ENCODE data around the gene TMEM222. TPM values are rescaled to one million over a fixed set of nuclear protein-coding genes. Genes with fewer than 3 reads are reported as not detected.
A peak's percentile ranks its signal among the peaks of the same experiment; 100 is the strongest.

TMEM222 gene
- total and polyA plus RNA-seq, 5 donors from 2014 or later, result 26.3 to 71.2 (median 64.3) TPM

DNA sequence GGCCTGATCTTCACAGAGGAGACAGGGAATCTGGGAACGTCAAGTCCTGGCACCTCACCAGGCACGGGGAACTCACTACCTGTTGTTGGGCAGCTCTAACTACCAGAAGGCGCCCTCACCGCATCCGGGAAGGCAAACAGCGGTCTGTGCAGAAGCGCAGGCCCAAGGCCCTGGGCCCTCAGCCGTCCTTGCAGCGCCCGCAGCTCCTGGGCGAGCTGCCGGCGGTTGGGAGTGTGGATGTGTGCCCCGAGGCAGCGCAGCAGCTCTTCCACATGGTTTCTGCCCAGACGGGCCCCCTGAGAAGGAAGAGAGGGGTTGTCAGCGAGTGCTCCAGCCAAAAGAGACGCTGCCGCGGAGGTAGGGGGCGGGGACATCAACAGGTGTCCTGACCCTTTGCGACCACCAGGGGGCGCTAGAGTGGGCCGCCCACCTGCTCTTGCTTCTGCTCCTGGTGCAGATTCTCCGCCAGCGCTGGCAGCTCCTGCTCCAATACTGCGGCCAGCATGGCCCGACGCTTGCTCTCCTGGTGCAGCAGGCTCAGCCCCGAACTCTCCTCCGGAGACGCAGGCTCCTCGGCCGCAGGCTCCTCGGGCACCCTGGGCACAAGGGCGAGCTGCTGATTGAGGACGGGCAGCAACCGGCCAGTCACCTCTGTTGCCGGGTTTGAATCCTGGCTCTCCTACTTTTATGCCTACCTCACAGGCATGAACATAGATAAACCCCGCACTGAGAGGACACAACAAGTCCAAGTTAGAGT is 35.5 kb downstream of the TMEM222 start:
- Histone ChIP-seq H3K27ac (ENCODE audit: insufficient read depth, low read length, poor library complexity, severe bottlenecking) (peak overlapping the region; percentile 65), H3K27me3 (ENCODE audit: control insufficient read depth, insufficient read depth, low read length) (no peaks in the 10 kb centered on the region), H3K4me1 (ENCODE audit: control insufficient read depth, insufficient read depth, low read length, poor library complexity, severe bottlenecking) (peaks cover 45% of the 10 kb centered on the region), H3K36me3 (ENCODE audit: control insufficient read depth, insufficient read depth, low read length) (no peaks in the 10 kb centered on the region), H3K4me3 (ENCODE audit: low read depth, low read length) (peak overlapping the region; percentile 37), H3K9me3 (ENCODE audit: control insufficient read depth in 2 of 2, low read length in 2 of 2) (no peaks in the 10 kb centered on the region)
- Mint-ChIP-seq H3K27me3 (peaks cover 4% of the 10 kb centered on the region), H3K4me1 (peaks cover 0 to 66% (median 26%) of the 10 kb centered on the region in 4 donors), H3K27ac (peak overlapping the region; percentile 56 to 83 (median 75)), H3K36me3 (peaks cover 3% of the 10 kb centered on the region), H3K9me3 (no peaks in the 10 kb centered on the region), H3K4me3 (peak overlapping the region; percentile 79 to 89 (median 83))
- ATAC-seq (ENCODE audit: low read depth in 2 of 2), result peak; percentile 73 to 81
- peak; percentile 72 to 87 (median 84) for DNase-seq

DNA sequence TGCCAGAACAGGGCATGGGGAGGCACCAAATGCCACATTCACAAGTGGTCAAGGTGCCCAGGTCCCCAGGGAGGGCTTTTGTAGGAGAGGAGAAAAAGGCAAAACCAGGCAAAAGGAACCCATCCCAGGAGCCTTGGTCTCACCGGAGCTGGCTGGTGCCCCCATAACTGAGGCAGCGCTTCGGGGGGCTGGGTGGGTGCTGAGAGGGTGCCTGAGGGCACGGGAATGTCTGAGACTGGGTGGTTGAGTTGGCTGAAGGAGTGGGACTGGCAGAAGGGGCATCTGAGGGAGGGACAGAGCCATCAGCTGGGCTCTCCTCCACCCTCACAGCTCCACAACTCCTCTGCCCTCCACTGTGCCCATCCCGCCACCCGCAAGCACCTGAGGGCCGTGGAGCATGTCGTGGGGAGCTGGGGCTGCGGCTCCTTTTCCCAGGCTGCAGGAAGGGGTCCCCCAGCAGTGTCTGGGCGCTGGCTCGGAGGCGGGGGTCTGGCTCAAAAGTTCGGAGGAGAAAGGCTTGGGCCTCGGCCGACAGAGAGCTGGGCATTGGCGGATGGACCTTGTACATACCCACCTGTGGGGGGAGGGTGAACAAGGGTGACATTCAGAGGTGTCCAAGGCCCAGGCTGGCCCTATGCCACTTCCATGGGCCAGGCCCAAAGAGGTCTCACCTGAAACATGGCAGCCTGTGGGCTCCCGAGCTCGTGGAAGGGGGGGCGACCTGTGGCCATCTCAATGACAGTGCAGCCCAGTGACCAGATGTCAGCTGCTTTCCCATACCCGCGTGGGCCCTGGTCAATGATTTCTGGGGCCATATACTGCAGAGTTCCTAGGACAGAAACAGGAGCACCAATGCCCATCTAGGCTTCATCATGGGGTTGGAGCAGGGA is 36.3 kb downstream of the TMEM222 start:
- peaks cover 0 to 69% (median 26%) of the 10 kb centered on the region in 4 donors for H3K4me1 Mint-ChIP-seq
- H3K4me3 ChIP-seq (ENCODE audit: low read depth, low read length), result no peak overlapping the region
- DNase-seq, result no peak
- H3K27ac Mint-ChIP-seq, result peak overlapping the region in 2 of 3 donors; percentile 60 to 61
- no peaks in the 10 kb centered on the region for H3K27me3 ChIP-seq (ENCODE audit: control insufficient read depth, insufficient read depth, low read length)
- H3K27ac ChIP-seq (ENCODE audit: insufficient read depth, low read length, poor library complexity, severe bottlenecking), result no peak overlapping the region
- H3K4me3 Mint-ChIP-seq, result peak overlapping the region; percentile 79 to 91 (median 84)
- H3K9me3 Mint-ChIP-seq, result no peaks in the 10 kb centered on the region
- no peak for ATAC-seq (ENCODE audit: low read depth in 2 of 2)
- H3K4me1 ChIP-seq (ENCODE audit: control insufficient read depth, insufficient read depth, low read length, poor library complexity, severe bottlenecking), result peaks cover 45% of the 10 kb centered on the region
- H3K36me3 Mint-ChIP-seq, result peaks cover 3% of the 10 kb centered on the region
- H3K27me3 Mint-ChIP-seq, result peaks cover 4% of the 10 kb centered on the region
- no peaks in the 10 kb centered on the region for H3K36me3 ChIP-seq (ENCODE audit: control insufficient read depth, insufficient read depth, low read length)
- H3K9me3 ChIP-seq (ENCODE audit: control insufficient read depth in 2 of 2, low read length in 2 of 2), result no peaks in the 10 kb centered on the region

DNA sequence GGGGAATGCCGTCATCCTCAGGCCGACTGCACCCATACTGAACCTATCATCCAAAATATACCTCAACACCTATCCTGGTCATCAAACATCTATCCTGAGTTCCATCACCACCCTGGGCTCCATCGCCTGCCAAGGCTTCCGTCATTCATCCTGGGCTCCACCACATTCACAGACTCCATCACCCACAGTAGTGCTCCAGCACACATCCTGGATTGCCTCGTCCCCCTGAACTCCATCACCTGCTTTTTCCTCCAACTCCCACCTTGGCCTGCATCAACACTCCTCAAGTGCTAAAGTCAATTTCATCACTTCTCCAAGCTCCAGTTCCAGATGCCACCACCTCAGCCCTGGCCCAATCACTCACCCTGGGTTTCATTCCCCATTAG is 37.0 kb downstream of the TMEM222 start:
- Mint-ChIP-seq H3K27ac (peak overlapping the region in 2 of 3 donors; percentile 60 to 61), H3K9me3 (no peaks in the 10 kb centered on the region), H3K4me1 (peaks cover 0 to 66% (median 25%) of the 10 kb centered on the region in 4 donors), H3K4me3 (peak overlapping the region in 3 of 4 donors; percentile 39 to 91 (median 78)), H3K27me3 (peaks cover 4% of the 10 kb centered on the region), H3K36me3 (no peaks in the 10 kb centered on the region)
- Histone ChIP-seq H3K9me3 (ENCODE audit: control insufficient read depth in 2 of 2, low read length in 2 of 2) (no peaks in the 10 kb centered on the region), H3K27me3 (ENCODE audit: control insufficient read depth, insufficient read depth, low read length) (no peaks in the 10 kb centered on the region), H3K4me3 (ENCODE audit: low read depth, low read length) (no peak overlapping the region), H3K4me1 (ENCODE audit: control insufficient read depth, insufficient read depth, low read length, poor library complexity, severe bottlenecking) (peaks cover 45% of the 10 kb centered on the region), H3K36me3 (ENCODE audit: control insufficient read depth, insufficient read depth, low read length) (no peaks in the 10 kb centered on the region), H3K27ac (ENCODE audit: insufficient read depth, low read length, poor library complexity, severe bottlenecking) (no peak overlapping the region)
- ATAC-seq (ENCODE audit: low read depth in 2 of 2) (no peak), DNase-seq (no peak)

DNA sequence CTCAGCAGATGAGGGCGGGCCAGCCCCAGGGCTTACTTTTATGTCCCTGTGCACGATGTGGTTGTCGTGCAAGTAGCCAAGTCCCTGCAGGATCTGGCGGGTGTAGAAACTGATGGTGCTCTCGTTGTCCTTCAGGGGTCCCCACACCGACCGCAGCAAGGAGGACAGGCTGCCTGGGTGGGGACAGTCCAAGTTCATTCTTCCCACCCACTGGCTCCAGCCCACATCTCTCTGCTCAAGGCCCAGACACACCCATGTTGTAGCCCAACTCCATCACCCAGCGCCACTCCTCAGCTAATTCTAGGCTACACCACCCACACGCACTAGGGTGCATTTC is 37.8 kb downstream of the TMEM222 start:
- Mint-ChIP-seq H3K36me3 (no peaks in the 10 kb centered on the region), H3K4me1 (peaks cover 0 to 70% (median 25%) of the 10 kb centered on the region in 4 donors), H3K4me3 (peak overlapping the region; percentile 59 to 91 (median 82)), H3K27me3 (peaks cover 4% of the 10 kb centered on the region), H3K27ac (peak overlapping the region in 2 of 3 donors; percentile 61 to 96), H3K9me3 (no peaks in the 10 kb centered on the region)
- Histone ChIP-seq H3K9me3 (ENCODE audit: control insufficient read depth in 2 of 2, low read length in 2 of 2) (no peaks in the 10 kb centered on the region), H3K27me3 (ENCODE audit: control insufficient read depth, insufficient read depth, low read length) (no peaks in the 10 kb centered on the region), H3K27ac (ENCODE audit: insufficient read depth, low read length, poor library complexity, severe bottlenecking) (no peak overlapping the region), H3K4me1 (ENCODE audit: control insufficient read depth, insufficient read depth, low read length, poor library complexity, severe bottlenecking) (peaks cover 47% of the 10 kb centered on the region), H3K4me3 (ENCODE audit: low read depth, low read length) (peak overlapping the region; percentile 61), H3K36me3 (ENCODE audit: control insufficient read depth, insufficient read depth, low read length) (no peaks in the 10 kb centered on the region)
- no peak for ATAC-seq (ENCODE audit: low read depth in 2 of 2)
- no peak for DNase-seq

DNA sequence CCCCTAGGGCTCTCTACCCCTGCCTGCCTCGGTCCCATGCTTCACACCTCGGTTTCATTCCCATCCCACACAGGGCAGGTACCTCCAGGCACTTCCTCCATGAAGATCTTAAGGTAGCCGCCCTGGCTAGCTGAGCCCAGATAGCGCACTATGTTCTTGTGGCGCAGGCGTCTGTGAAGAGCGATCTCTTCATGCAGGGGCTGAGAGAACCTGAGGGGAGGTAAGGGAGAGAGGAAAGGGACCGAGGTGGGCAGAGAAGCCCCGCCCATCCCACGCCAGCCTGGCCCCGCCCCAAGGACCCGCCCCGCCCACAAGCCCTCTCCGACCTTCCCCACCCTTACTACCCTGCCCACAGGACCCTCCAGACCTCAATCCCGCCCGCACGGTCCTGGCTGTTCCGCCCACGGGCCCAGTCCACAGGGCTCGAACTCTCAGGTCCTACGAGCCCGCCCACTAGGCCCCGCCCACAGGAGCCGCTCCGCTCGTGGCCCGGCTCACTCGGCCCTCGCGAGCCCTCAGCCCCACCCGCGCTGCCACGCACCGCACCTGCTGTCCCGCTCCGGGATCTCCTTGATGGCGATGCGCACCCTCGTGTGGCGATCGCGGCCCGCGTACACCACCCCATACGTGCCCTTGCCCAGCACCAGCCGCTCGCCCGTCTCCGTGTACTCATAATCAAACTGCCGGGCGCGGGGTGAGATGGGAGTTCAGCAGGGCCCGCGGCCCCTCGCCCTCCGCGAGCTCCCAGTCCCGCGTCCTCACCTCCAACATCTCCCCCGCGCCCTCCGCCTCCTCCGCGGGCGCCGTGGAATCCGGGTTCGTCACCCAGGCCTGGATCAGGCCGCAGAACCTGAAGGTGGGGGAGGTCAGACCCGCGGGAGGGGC is 38.4 kb downstream of the TMEM222 start:
- Mint-ChIP-seq H3K27me3 (peaks cover 4% of the 10 kb centered on the region), H3K27ac (peak overlapping the region; percentile 61 to 96 (median 87)), H3K4me3 (peak overlapping the region; percentile 73 to 91 (median 82)), H3K9me3 (no peaks in the 10 kb centered on the region), H3K4me1 (peaks cover 0 to 73% (median 25%) of the 10 kb centered on the region in 4 donors), H3K36me3 (no peaks in the 10 kb centered on the region)
- ATAC-seq (ENCODE audit: low read depth in 2 of 2) (peak in 1 of 2 donors; percentile 7), DNase-seq (peak; percentile 36 to 73 (median 37))
- peak overlapping the region; percentile 21 for H3K27ac ChIP-seq (ENCODE audit: insufficient read depth, low read length, poor library complexity, severe bottlenecking)
- H3K4me1 ChIP-seq (ENCODE audit: control insufficient read depth, insufficient read depth, low read length, poor library complexity, severe bottlenecking), result peaks cover 51% of the 10 kb centered on the region
- peak overlapping the region; percentile 61 for H3K4me3 ChIP-seq (ENCODE audit: low read depth, low read length)
- no peaks in the 10 kb centered on the region for H3K27me3 ChIP-seq (ENCODE audit: control insufficient read depth, insufficient read depth, low read length)
- no peaks in the 10 kb centered on the region for H3K36me3 ChIP-seq (ENCODE audit: control insufficient read depth, insufficient read depth, low read length)
- H3K9me3 ChIP-seq (ENCODE audit: control insufficient read depth in 2 of 2, low read length in 2 of 2), result no peaks in the 10 kb centered on the region

DNA sequence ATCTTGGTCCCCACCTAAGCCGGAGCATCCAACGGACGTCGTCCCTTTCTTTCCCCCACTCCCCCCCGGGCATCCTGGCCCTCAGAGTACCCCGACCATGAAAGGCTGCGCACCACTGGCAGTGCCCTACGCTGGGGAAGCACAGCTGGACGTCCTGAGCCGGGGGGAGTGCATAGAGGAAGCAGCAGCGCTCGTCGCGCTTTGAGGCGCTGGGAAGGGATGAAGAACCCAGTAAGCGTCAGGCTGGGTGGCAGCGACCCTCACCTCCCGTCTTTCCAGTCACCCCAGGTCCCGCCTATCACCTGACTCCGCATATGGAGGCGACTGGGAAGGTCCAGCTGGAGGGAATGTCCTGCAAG is 39.1 kb downstream of the TMEM222 start:
- peak overlapping the region in 1 of 3 donors; percentile 83 for H3K27ac Mint-ChIP-seq
- DNase-seq (no peak), ATAC-seq (ENCODE audit: low read depth in 2 of 2) (no peak)
- H3K4me3 ChIP-seq (ENCODE audit: low read depth, low read length), result no peak overlapping the region
- H3K27me3 ChIP-seq (ENCODE audit: control insufficient read depth, insufficient read depth, low read length), result no peaks in the 10 kb centered on the region
- no peaks in the 10 kb centered on the region for H3K36me3 Mint-ChIP-seq
- peaks cover 0 to 73% (median 21%) of the 10 kb centered on the region in 4 donors for H3K4me1 Mint-ChIP-seq
- no peaks in the 10 kb centered on the region for H3K9me3 ChIP-seq (ENCODE audit: control insufficient read depth in 2 of 2, low read length in 2 of 2)
- no peak overlapping the region for H3K27ac ChIP-seq (ENCODE audit: insufficient read depth, low read length, poor library complexity, severe bottlenecking)
- peak overlapping the region; percentile 73 to 91 (median 79) for H3K4me3 Mint-ChIP-seq
- H3K36me3 ChIP-seq (ENCODE audit: control insufficient read depth, insufficient read depth, low read length), result no peaks in the 10 kb centered on the region
- no peaks in the 10 kb centered on the region for H3K9me3 Mint-ChIP-seq
- H3K4me1 ChIP-seq (ENCODE audit: control insufficient read depth, insufficient read depth, low read length, poor library complexity, severe bottlenecking), result peaks cover 51% of the 10 kb centered on the region
- H3K27me3 Mint-ChIP-seq, result peaks cover 4% of the 10 kb centered on the region

DNA sequence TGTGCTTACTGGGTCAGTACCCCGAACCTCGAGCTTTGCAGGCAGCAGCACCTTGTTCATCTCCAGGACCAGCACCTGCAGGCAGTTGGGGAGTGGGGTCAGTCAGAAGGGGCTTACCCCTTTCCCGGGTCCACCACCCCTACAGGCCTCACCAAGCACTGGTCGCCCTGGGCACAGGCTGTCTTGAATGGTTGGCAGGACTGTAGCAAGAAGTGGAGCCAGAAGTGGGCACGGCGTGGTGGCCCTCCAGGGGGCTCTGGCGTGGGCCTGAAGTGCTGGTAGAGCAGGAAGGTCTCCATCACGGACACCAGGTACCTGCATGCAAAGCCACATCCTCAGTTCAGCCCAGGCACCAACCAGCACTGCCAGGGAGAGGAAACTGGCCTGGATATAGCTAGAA is 39.6 kb downstream of the TMEM222 start:
- H3K9me3 ChIP-seq (ENCODE audit: control insufficient read depth in 2 of 2, low read length in 2 of 2), result no peaks in the 10 kb centered on the region
- no peak for DNase-seq
- H3K9me3 Mint-ChIP-seq, result no peaks in the 10 kb centered on the region
- H3K36me3 Mint-ChIP-seq, result no peaks in the 10 kb centered on the region
- peak overlapping the region in 1 of 3 donors; percentile 83 for H3K27ac Mint-ChIP-seq
- H3K36me3 ChIP-seq (ENCODE audit: control insufficient read depth, insufficient read depth, low read length), result no peaks in the 10 kb centered on the region
- no peaks in the 10 kb centered on the region for H3K27me3 ChIP-seq (ENCODE audit: control insufficient read depth, insufficient read depth, low read length)
- no peak for ATAC-seq (ENCODE audit: low read depth in 2 of 2)
- peaks cover 47% of the 10 kb centered on the region for H3K4me1 ChIP-seq (ENCODE audit: control insufficient read depth, insufficient read depth, low read length, poor library complexity, severe bottlenecking)
- H3K4me1 Mint-ChIP-seq, result peaks cover 0 to 68% (median 18%) of the 10 kb centered on the region in 4 donors
- H3K4me3 ChIP-seq (ENCODE audit: low read depth, low read length), result no peak overlapping the region
- H3K4me3 Mint-ChIP-seq, result peak overlapping the region in 3 of 4 donors; percentile 55 to 91 (median 73)
- H3K27me3 Mint-ChIP-seq, result peaks cover 4% of the 10 kb centered on the region
- no peak overlapping the region for H3K27ac ChIP-seq (ENCODE audit: insufficient read depth, low read length, poor library complexity, severe bottlenecking)
